ENCODE results near the gene CTNNA2. TPM values are rescaled to one million over a fixed set of nuclear protein-coding genes. Genes with fewer than 3 reads are reported as not detected.

The CTNNA2 gene
- total and polyA plus RNA-seq, 11 donors: 0.20 to 0.81 TPM; not detected in 9

- Histone ChIP-seq H3K27me3 (peaks cover 0 to 9% (median 0%) of the 10 kb centered on the region in 9 donors), H3K9me3 (no peaks in the 10 kb centered on the region), H3K27ac (no peak overlapping the region), H3K36me3 (no peaks in the 10 kb centered on the region), H3K4me1 (no peaks in the 10 kb centered on the region), H3K4me3 (no peak overlapping the region)
- 12 to 22% (median 15%) methylated on average over 2 of the region's 2 CpGs for WGBS, 4 donors
- intact Hi-C loops (cut with DNase I): loop anchor here in 9 of 10 donors (2.0 to 10.0 kb wide), 8 partner anchors 162 to 432 kb away; partner anchors contain the start of gene LRRTM1 (in 1 of the 9)
- no peak for TF ChIP-seq POLR2A (IDR thresholded peaks at IDR 0.05)
- TF ChIP-seq, protein P1, sequence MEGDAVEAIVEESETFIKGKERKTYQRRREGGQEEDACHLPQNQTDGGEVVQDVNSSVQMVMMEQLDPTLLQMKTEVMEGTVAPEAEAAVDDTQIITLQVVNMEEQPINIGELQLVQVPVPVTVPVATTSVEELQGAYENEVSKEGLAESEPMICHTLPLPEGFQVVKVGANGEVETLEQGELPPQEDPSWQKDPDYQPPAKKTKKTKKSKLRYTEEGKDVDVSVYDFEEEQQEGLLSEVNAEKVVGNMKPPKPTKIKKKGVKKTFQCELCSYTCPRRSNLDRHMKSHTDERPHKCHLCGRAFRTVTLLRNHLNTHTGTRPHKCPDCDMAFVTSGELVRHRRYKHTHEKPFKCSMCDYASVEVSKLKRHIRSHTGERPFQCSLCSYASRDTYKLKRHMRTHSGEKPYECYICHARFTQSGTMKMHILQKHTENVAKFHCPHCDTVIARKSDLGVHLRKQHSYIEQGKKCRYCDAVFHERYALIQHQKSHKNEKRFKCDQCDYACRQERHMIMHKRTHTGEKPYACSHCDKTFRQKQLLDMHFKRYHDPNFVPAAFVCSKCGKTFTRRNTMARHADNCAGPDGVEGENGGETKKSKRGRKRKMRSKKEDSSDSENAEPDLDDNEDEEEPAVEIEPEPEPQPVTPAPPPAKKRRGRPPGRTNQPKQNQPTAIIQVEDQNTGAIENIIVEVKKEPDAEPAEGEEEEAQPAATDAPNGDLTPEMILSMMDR (IDR thresholded peaks at IDR 0.05): peak; percentile 44 to 72 (median 58)
- DNase-seq: peak in 3 of 5 donors; percentile 8 to 26 (median 19)
- peak in 3 of 4 donors; percentile 56 to 64 (median 63) for ATAC-seq
Measured at GRCh38 chr2:80073134-80073561, 560.3 kb downstream of the CTNNA2 start.

DNA sequence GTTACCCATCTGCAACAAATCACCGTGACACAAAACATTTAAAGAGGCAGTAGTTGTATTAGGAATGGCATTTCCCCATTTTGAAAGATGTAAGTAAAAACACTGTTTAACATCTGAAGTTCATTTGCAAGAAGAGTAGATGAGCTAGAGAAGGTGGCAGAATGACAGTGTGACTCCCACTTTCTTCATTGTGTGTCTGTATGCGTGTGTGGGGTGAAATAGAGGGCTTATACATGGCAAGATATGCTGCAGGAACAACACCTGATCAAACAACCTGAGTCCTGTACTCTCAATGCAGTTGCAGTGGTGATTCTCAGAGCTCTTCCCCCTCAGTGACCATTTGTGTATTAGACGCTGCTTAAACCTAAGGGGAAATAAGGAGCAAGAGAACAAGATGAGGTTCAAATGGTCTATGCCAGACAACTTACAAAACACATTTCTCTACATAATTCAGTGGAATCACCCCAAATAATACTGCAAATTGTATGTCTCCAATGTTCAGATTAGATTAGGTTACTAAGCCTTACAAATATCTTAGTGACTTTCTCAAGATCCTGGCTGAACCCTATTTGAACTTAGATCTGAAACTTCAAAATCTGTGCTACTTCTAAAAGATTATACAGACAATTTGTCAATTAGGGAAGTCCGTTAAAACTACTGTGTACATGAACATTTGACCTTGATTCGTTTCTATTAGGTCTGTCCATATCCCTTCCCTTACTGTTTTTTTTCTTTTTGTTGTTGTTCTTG lies 561.6 kb downstream of the CTNNA2 start:
- no peaks in the 10 kb centered on the region for H3K4me1 ChIP-seq
- H3K9me3 ChIP-seq: no peaks in the 10 kb centered on the region
- TF ChIP-seq, protein P1 (IDR thresholded peaks at IDR 0.05): no peak
- TF ChIP-seq POLR2A (IDR thresholded peaks at IDR 0.05): no peak
- no peaks in the 10 kb centered on the region for H3K36me3 ChIP-seq
- H3K4me3 ChIP-seq: no peak overlapping the region
- ATAC-seq (no peak), DNase-seq (no peak)
- WGBS, 4 donors: 65 to 70% (median 65%) methylated on average over 5 of the region's 5 CpGs
- intact Hi-C loops (cut with DNase I): loop anchor here (5.0 to 10.0 kb wide), 7 partner anchors 160 to 430 kb away; partner anchors contain the start of gene LRRTM1 (in 1 of the 10)
- no peak overlapping the region for H3K27ac ChIP-seq
- peaks cover 0 to 9% (median 0%) of the 10 kb centered on the region in 9 donors for H3K27me3 ChIP-seq

- intact Hi-C loops (cut with DNase I): loop anchor here in 5 of 10 donors (5.0 to 10.0 kb wide), 5 partner anchors 159 to 429 kb away; partner anchors contain the start of gene LRRTM1 (in 1 of the 5)
- no peaks in the 10 kb centered on the region for H3K9me3 ChIP-seq
- WGBS, 4 donors: 83 to 91% (median 88%) methylated on average over 1 of the region's 1 CpG
- no peak overlapping the region for H3K4me3 ChIP-seq
- ATAC-seq (no peak), DNase-seq (no peak)
- H3K27ac ChIP-seq: no peak overlapping the region
- peaks cover 0 to 6% (median 0%) of the 10 kb centered on the region in 9 donors for H3K27me3 ChIP-seq
- TF ChIP-seq, protein P1 (IDR thresholded peaks at IDR 0.05): no peak
- TF ChIP-seq POLR2A (IDR thresholded peaks at IDR 0.05): no peak
- no peaks in the 10 kb centered on the region for H3K4me1 ChIP-seq
- no peaks in the 10 kb centered on the region for H3K36me3 ChIP-seq
Measured at GRCh38 chr2:80075719-80076118, 562.9 kb downstream of the CTNNA2 start.

- peaks cover 0 to 5% (median 0%) of the 10 kb centered on the region in 9 donors for H3K27me3 ChIP-seq
- DNase-seq (no peak), ATAC-seq (no peak)
- H3K4me3 ChIP-seq: no peak overlapping the region
- H3K27ac ChIP-seq: no peak overlapping the region
- WGBS, 4 donors: 89 to 92% (median 90%) methylated on average over 6 of the region's 6 CpGs
- H3K4me1 ChIP-seq: no peaks in the 10 kb centered on the region
- no peaks in the 10 kb centered on the region for H3K36me3 ChIP-seq
- TF ChIP-seq, protein P1 (IDR thresholded peaks at IDR 0.05): no peak
- no peak for TF ChIP-seq POLR2A (IDR thresholded peaks at IDR 0.05)
- H3K9me3 ChIP-seq: no peaks in the 10 kb centered on the region
- intact Hi-C loops (cut with DNase I): loop anchor here in 5 of 10 donors (5.0 to 10.0 kb wide), 5 partner anchors 156 to 426 kb away; partner anchors contain the start of gene LRRTM1 (in 1 of the 5)
Measured at GRCh38 chr2:80078290-80079036, 565.6 kb downstream of the CTNNA2 start.
